ENCODE data around the gene FAM78B.

Gene FAM78B

GRCh38 chr1:166164995-166165660, 1.7 kb downstream of the FAM78B start:
- no peak for DNase-seq (ENCODE audit: low read depth in 1 of 2, low spot score in 1 of 2)

DNA sequence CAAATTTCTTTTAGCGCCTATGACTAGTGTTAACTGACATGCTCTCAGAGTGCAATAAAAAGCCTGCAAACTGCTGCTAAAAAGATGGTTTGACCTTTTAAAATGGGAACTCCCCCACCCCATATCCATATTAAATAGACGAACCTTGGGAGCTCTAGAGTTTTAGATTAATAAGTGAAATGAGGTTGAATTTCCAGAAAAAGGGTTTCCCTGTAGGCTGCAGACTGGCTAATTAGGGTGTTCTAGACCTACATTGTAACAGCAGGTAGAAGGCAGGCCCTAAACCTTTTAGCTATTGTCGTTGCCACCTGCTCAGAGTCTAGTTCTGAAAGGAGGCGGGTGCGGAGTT, 2.2 kb downstream of the FAM78B start:
- DNase-seq (ENCODE audit: low read depth in 1 of 2, low spot score in 1 of 2), result no peak

- DNase-seq (ENCODE audit: low read depth in 1 of 2, low spot score in 1 of 2), result no peak
Measured at GRCh38 chr1:166159656-166160055, 7.1 kb downstream of the FAM78B start.

GRCh38 chr1:166156674-166157073, 10.1 kb downstream of the FAM78B start:
- DNase-seq (ENCODE audit: low read depth in 1 of 2, low spot score in 1 of 2), result no peak

GRCh38 chr1:166155108-166155507, 11.7 kb downstream of the FAM78B start:
- DNase-seq (ENCODE audit: low read depth in 1 of 2, low spot score in 1 of 2), result no peak

GRCh38 chr1:166153525-166154314, 13.1 kb downstream of the FAM78B start:
- DNase-seq (ENCODE audit: low read depth in 1 of 2, low spot score in 1 of 2), result no peak

- no peak for DNase-seq (ENCODE audit: low read depth in 1 of 2, low spot score in 1 of 2)
Measured at GRCh38 chr1:166152978-166153377, 13.8 kb downstream of the FAM78B start.

- no peak for DNase-seq (ENCODE audit: low read depth in 1 of 2, low spot score in 1 of 2)
Measured at GRCh38 chr1:166151804-166152203, 15.0 kb downstream of the FAM78B start.

- no peak for DNase-seq (ENCODE audit: low read depth in 1 of 2, low spot score in 1 of 2)
Measured at GRCh38 chr1:166145499-166145898, 21.3 kb downstream of the FAM78B start.

DNA sequence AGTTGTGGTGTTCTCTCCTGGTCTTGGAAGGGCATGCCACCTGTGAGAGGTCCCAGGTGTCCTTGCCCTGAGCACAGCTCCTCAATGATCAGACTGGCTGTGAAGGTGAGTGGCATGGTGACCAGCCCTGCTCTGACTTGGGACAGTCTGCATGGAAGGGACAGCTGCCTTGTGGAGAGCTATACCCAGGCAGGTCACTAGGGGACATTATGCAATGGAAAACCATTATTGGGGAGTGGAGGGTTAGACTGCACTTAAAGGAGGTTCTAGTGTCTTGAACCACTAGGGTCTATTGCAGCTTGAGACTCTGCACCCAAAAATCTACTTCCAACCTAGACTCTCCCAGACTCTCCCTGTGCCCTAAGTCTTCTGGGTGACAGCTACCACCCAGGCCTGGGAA, 24.8 kb downstream of the FAM78B start:
- no peak for DNase-seq (ENCODE audit: low read depth in 1 of 2, low spot score in 1 of 2)

DNA sequence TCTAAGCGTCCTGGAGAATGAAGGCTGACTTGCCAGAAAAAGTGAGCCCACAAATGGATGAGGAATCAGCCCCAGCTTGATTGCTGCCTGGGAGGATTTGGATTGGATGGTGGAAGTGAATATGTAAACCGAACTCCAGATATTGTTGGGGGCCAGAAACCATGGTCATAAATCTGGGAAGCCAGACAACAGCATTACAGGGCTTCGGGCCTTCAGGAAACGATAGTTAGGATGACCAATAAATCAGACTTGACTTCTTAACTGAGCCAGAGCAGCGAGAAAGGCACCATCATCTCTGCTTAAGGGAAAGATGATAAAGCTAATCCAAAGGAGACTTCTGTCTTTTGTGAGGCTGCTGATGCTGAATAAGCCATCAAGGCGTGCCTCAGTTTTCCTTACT, 26.6 kb downstream of the FAM78B start:
- no peak for DNase-seq (ENCODE audit: low read depth in 1 of 2, low spot score in 1 of 2)

DNA sequence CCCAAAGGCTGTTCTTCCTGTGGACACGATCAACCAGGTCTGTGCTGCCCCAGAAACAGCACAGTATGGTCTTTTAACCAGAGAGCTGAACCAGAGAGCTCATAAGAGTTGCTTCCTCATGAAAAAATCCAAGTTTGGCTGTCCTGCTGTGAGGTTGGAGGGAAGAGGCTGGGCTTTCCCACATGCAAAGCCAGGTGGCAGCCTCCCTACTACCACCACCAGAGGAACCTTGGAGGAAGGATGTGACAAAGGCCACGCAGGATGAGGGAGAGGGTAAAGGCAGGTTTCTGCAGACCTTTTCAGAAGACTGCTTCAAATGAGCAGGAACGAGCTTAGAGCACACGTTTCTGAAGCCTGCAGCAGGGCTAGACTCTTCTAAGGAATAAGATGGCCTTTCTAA, 27.1 kb downstream of the FAM78B start:
- no peak for DNase-seq (ENCODE audit: low read depth in 1 of 2, low spot score in 1 of 2)

- no peak for DNase-seq (ENCODE audit: low read depth in 1 of 2, low spot score in 1 of 2)
Measured at GRCh38 chr1:166136699-166137401, 30.0 kb downstream of the FAM78B start.

GRCh38 chr1:166136222-166136621, 30.6 kb downstream of the FAM78B start:
- no peak for DNase-seq (ENCODE audit: low read depth in 1 of 2, low spot score in 1 of 2)

DNA sequence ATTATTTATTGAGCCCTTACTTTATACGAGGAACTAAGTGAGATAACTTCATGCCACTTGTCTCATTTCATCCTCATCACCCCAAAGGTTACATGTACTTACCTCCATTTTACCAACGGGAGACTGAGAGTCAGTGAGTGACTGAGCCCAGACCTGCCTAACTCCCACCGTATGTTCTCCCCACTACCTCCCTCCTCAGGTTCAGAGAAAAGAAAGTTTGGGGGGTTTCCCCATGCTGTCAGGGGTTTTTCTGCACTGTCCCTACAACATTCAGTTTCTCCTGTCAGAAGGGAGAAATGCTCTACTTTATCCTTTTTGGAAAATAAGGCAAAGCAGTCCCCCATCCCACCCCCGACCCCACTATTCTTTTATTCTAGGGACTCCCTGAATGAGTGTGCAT, 32.9 kb downstream of the FAM78B start:
- DNase-seq (ENCODE audit: low read depth in 1 of 2, low spot score in 1 of 2), result no peak

DNA sequence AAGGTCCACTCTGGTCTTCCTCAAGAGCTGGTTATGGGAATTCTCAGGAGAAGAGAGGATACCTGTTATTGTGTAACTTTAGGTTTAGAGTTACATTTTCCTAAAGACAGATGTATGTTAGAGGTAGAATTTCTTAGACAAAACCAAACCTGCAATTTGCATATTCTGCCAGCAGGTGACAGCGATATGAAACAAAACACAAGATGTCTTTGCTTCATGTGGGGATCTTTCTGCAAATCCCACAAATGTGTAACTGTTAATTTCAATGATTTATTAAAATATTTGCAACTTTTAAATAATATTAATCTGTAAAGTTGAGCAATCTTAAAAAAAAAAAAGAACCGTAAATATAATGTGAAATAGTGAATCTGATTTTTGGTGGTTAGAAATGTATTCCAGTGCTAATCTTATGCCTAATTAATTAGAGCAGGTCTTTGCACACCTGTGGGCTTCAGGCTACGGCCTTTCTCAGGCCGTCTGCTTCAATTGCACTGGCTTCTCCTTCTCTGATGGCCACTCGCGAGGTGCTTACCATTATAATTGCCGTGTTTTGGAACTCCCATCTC, 33.4 kb downstream of the FAM78B start:
- DNase-seq (ENCODE audit: low read depth in 1 of 2, low spot score in 1 of 2), result no peak

- DNase-seq (ENCODE audit: low read depth in 1 of 2, low spot score in 1 of 2), result no peak
Measured at GRCh38 chr1:166132496-166132895, 34.3 kb downstream of the FAM78B start.

- DNase-seq (ENCODE audit: low read depth in 1 of 2, low spot score in 1 of 2), result no peak
Measured at GRCh38 chr1:166129006-166129405, 37.8 kb downstream of the FAM78B start.

DNA sequence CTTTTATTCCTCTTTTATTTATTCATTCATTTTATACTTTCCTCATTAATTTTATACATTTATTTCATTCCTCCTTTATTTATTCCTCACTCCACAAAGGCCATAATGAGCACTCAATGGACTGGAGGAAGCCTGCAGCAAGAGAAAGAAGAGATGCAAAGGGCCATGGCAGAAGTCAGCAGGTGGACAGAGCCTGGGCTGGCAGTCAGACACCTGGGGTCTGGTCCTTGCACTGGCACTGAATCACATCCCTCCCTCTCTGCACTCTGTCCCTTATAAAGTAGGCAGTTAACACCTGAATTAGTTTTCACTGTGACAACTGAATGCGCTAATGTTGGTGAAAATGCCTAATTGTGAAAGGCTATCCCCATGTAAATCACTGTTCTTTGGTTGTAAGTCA, 38.6 kb downstream of the FAM78B start:
- DNase-seq (ENCODE audit: low read depth in 1 of 2, low spot score in 1 of 2), result no peak

GRCh38 chr1:166127003-166127402, 39.8 kb downstream of the FAM78B start:
- no peak for DNase-seq (ENCODE audit: low read depth in 1 of 2, low spot score in 1 of 2)

GRCh38 chr1:166122873-166123466, 43.8 kb downstream of the FAM78B start:
- DNase-seq (ENCODE audit: low read depth in 1 of 2, low spot score in 1 of 2), result no peak

DNA sequence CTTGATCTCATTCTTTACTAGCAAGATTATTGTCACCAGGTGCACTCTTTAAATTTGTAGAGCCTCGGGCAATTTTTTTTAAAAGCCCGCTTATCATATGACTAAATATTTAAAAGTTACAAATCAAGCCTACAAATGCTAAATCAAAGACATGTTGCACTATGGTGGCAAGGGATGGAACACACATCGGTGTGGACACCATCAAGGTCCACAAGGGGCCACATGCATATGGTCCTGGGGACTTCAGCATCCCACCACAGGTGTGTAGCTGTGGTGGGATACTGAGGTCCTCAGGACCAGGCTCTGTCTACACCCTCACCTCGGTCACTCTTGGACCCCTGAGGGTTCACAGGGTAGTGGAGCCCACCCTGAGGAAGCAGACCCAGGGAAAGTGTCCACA, 45.8 kb downstream of the FAM78B start:
- DNase-seq (ENCODE audit: low read depth in 1 of 2, low spot score in 1 of 2), result no peak
